GM18861 (cell line): ENCODE results near the gene KANSL1L.
"Not testable (repeated sequence)": the region's sequence is repeated elsewhere in the genome, so short reads cannot be mapped to it uniquely, and the experiment has no call there.

Experiments
- ATAC-seq: cut with Tn5 transposase; IDR thresholded peaks from one replicate; pipeline ENCODE4 v1.9.1; 2021; ENCODE audit not compliant: unreplicated experiment

The KANSL1L gene

DNA sequence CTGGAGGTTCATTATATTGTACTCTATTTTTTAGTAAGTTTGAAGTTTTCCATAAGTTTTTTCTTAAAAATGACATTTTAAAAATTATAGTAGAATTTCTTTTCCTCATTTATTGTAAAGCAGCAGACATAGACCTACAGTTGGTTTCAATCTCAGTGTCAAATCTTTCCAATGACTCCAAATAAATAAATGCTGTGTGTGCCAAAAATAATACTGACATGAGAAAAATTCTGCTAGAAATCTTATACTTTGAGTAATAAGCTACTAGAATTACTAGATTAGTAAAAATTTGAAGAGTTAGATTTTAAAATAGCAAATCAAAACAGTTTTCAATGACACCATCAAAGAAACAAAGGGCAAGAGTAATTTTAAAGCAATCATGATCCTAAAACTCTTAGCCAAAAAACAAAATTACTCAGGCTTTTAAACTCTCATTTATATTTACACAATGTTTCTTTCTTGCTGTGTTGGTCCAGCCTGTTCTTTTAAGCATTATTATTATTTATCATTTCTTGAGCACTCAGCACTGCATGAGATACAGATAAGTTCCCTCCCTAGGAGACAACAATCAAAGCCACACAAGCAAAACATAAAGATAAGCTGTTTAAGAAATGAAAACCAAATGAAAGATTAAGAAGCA is 8.3 kb upstream of the KANSL1L start:
- ATAC-seq = no peak

DNA sequence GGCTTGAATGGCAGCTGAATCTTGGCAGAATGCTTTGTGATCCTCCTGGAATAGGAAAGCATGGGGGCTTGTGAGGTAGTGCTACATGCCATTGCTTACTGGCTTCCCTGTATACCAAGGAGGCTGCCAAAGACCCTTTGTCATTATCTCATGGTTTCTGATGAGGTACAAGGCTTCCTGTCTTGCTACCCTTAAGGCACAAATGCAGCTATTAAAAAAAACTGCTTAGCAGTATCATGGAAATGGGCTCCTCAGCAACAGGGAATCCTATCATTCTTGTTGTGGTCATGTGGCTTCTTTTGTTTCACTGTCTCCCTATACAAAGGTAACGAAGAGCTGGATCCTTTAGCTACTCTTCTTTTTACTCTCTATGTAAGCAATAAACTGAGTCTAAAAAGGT is 6.6 kb upstream of the KANSL1L start:
- no peak for ATAC-seq

DNA sequence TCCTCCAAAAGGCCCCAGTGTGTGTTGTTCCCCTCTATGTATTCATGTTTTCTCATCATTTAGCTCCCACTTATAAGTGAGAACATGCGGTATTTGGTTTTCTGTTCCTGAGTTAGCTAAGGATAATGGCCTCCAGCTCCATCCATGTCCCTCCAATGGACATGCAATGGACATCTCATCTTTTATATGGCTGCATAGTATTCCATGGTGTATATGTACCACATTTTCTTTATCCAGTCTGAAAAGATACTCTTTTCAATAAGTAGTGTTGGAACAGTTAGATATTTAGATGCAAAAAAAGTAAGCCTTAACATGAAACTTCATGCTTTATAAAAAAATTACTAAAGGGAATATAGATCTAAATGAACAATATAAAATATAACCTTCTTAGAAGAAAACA is 5.9 kb upstream of the KANSL1L start:
- ATAC-seq = not testable (repeated sequence)

DNA sequence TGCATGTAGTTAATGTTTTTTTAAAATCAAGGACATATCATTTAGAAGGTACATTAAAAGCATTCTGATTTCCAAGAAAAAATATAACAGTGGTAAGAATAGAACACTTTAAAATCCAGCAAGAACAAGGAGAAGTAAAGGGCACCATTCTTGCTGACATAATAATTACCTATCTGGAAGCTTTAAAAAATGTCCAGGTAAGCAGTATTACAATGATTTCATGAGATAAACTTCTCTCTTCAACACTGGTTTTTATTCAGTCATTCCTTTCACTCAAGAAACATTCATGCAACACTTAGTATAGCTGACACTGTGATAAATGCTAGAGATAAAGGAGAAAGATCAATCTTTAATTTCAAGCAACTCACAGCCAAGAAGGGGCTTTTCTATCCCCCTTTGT is 2.9 kb upstream of the KANSL1L start:
- no peak for ATAC-seq

DNA sequence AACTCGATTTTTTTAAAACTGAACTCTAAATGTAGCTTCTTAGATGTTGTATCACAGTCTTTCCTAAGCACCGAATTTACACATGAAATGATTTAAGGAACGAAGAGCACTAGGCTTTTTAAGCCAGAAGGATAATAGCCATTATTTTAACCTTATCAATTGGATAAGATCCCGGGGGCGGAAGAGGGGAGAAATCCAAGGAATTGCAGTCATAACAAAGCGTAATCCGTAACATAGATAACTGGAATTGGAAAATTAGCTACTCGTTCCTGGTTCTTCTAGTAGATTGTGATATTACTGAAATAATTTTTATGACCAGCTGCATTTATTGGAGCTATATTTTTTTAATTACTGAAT is 988 bp upstream of the KANSL1L start:
- ATAC-seq = no peak

DNA sequence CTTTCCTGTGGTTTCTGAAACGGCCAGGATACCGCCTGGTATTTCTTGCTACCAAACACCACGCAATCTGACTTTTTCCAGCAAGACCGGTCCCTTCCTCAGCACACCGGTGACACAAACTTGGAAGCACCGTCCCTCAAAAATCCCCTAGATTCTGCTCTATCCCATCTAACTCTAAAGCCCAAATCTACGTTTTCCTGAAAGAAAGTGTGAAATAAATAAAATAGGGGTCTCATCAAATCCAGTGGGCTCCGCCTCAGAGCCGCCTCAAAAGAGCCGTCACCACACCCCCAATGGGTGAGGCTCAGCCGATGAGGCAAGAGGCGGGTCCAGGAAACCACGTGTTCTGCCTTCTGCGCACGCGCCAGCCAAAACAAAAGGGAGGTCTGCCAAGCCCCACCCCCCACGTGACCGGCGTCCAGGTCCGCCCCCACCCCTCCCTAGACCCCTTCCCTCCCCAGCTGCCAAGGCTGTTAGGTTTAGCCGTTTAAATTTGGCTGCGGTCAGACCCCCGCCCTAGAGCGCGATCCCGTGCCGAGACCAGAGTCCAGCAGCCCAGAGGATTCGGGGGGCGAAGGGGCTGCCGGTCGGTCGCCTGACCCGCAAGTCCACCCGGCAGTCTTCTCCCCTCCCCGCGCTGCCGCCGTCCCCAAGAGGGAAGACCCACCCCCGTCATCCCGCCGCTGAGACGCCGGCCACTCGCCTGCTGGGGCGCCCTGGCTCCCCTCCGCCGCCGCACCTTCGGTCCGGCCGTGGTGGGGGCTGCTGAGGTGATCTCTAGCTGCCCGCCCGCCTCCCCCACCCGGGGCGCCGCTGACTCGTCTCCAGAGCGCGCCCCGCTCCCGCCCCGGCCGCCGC is 534 bp downstream of the KANSL1L start:
- peak; percentile 58 for ATAC-seq

DNA sequence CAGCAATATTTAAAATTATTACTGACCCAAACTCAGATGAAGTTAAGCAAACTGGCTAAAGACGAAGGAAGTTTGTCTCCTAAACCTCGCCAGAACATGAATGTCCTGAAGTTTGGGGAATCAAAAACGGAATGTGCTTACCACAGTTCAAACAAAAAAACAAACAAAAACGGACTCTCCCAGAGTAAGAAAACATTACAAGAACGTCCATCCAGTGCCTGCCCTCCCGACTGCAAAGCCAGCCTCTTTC is 1.1 kb downstream of the KANSL1L start:
- ATAC-seq = no peak

DNA sequence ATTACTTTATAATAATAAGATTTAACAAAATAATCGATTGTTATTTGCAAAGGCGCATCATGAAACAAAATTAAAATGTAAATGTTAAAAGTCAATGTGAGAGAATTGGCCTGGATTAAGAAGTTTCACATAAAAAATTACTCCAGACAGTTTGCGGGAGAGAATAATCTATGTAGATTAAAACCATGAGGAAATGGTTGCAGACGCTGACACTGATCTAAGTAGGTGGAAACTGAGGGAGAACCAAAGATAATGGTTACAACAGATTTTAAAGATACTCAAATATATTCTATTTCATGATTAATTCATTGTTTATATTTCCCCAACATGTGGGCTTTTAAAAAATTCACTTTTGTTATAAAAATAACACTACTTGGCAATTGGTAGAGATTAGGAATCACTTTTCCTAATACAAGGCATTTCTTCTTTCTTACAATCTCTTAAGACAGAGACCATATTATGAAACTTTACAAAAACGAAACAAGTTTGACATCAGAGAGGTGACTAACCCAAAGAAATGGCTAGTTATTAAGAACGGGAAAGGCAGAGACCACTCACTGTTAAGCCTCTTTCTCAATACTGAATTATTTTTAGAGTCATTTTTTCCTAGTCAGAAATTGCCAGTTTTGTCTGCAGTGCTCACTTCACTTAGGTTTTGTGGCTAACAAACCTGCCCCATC is 1.6 kb downstream of the KANSL1L start:
- ATAC-seq = peak; percentile 38

DNA sequence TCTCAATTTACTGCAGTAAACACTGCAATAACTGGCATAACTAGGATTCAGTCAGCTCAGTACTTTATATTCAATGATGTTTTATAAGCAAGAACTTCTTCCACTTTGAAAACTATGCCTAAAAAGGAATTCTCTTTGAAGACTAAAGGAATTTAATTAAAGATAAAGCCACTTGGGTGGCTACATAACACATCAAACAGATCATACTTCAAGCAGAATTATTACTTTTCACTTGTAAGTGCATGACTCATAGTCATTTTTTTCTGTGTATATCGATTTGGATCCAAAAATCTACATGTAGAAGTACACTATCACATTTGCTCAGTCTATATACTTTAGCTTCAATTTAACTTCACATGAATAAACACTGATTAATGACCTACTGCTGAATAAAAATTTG is 4.0 kb downstream of the KANSL1L start:
- no peak for ATAC-seq

DNA sequence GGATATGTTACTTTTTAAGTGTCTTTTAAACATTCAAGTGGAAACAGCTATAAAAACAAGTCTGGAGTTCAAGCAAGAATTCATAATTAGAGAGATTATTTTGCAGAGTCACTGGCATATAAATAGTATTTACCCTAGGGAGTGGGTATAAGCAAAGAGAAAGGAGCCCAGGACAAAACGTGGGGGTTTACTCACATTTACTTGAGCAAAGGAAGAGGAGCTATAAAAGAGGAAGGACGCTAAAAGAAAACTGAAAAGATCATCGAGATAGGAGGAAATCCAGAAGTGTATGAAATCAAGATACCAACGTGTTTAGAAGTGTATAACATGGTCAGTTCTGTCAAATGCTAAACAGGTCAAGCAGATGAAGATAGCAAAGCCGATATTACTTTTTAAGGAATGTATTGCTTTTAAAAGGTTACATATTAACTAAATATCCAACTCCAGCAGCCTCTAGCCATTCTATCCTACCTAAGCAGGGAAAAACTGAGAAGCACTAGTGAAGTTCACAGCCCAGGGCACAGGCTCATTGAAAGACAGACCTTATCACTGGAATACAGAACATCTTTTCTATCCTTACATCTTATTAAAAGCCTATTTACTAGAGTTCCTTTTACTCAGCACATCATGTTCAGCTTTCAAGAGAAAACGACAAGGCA is 8.6 kb downstream of the KANSL1L start:
- ATAC-seq = no peak

DNA sequence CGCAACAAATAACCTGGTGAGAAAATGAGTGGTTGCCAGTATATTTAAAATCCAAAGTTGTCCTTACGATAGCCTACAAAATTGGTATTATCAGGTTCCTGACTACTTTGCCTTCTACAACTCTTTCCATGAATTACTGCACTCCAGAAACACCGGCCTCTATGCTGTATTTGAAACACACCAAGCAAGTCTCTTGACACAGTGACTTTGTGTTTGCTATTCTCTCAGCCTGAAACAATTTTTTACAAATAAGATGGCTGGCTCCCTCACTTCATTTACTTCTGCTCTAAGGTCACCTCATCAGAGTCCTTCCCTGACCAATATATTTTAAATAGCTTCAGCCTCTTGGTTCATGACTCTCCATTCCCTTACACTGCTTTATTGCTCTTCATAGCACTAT is 12.2 kb downstream of the KANSL1L start:
- ATAC-seq = no peak

DNA sequence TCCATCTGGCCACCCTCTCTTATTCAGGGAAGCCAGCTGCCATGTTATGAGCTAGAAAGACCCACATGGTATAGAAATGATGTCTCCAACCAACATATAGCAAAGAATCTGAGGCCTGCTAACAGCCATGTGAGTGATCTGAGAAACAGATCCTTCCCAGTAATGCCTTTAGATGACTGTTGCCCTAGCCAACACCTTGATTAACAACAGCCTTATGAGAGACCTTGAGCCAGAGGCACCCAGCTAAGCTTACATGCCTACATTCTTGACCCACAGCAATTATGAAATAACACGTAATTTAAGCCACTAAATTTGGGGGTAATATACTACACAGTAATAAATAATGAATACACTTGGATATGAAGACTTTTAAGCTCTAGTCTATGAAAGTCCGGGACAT is 13.0 kb downstream of the KANSL1L start:
- ATAC-seq = no peak

DNA sequence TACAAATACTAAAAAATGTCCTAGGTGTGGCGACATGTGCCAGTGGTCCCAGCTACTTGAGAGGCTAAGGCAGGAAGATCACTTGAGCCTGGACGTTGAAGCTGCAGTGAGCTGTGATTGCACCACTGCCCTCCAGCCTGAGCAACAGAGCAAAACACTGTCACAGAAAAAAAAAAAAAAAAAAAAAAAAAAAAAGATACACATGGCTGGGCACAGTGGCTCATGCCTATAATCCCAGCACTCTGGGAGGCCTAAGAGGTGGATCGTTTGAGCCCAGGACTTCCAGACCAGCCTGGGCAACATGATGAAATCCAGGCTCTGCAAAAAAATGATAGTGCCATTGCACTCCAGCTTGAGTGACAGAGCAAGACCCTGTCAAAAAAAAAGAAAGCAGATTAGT is 13.7 kb downstream of the KANSL1L start:
- no peak for ATAC-seq

DNA sequence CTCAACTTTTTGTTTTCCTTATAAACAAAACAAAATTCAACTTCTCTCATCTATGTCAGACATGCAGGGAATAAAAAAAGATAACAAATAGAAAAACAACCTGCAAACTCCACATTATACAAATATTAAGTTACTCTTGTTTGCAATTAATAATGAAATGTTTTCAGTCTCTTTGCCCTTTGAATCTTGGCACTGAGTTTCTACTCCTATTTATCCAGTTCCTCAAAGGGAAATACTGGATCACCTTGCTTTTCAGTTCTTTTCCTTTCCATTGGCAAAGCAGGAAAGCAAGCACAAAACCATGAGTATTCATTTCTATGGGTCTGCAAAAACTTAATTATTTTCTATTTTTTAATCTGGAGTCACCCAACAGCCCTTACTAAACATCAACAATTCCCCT is 23.6 kb downstream of the KANSL1L start:
- ATAC-seq = no peak

DNA sequence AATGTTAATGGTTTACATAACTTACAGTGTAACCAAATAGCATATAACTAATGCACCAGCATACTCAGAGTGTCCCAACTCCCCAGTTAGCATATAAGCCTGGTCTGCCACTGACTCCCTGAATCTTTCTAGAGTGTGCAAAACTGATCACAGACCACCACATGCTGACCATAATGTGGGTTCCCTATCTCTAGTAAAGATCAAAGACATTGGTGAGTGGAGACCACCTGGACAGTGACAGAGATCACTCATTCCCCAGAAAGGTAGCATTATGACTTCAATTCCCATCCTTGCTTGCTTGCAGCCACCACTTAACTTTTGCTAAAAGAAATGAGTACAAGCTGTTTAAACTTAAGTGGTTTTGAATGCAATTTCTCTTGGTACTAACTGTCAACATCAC is 39.0 kb downstream of the KANSL1L start:
- ATAC-seq = no peak

DNA sequence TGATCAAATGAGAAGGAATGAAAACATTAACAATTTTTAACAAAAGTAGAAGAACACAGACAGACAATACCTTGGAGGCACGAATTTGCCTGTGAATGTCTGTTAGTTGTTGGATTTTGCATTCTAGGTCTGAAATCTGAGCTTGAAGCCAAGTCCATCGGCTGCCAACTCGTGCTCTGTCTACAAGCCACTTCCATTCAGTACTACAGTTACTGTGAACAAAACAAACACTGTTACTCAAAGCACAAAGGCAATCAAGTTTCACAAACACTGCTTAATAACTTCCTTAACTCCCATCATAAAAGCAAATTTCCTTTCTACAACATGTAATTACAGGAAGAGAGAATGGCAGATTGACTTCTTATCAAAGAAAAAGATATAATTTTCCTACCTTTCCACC is 42.2 kb downstream of the KANSL1L start:
- no peak for ATAC-seq

DNA sequence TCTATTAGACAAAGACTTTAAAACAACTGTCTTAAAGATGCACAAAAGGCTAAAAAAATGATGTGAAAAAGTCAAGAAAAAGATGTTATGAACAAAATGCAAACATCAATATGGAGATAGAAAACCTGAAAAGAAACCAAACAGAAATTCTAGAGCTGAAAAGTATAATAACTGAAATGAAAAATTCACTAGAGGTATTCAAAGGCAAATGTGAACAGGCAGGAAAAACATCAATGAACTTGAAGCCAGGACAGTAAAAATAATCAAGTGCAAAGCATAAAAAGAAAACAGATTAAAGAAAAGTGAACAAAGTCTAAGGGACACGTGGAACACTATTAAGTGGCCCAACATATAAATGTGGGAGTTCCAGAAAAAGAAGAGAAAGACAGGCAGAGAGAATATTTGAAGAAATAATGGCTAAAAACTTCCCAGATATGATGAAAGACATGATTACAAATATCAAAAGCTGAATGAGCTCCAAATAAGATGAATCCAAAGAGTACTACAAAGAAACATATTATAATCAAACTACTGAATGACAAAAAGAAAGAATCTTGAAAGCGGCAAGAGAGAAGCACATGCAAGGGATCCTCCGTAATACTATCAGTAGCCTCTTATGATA is 57.5 kb downstream of the KANSL1L start:
- ATAC-seq = no peak

DNA sequence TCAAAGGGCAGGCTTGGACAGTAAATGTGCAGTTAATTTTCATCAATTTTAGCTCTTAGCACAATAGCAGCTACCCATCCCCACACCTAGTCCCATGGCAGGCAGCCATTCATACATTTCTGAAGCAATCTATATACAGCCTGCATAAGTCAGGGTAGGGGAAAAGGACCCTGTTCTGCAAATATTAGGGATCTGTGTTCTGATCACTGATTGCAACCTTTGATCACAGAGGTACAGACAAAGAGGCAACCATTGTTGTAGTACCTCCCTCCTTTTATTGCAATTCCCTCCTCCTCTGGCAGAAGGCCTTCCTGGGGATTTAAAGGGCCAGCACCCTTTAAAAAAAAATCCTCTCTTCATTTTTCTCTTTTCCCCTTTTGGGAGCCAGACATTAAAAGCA is 58.3 kb downstream of the KANSL1L start:
- ATAC-seq = no peak

DNA sequence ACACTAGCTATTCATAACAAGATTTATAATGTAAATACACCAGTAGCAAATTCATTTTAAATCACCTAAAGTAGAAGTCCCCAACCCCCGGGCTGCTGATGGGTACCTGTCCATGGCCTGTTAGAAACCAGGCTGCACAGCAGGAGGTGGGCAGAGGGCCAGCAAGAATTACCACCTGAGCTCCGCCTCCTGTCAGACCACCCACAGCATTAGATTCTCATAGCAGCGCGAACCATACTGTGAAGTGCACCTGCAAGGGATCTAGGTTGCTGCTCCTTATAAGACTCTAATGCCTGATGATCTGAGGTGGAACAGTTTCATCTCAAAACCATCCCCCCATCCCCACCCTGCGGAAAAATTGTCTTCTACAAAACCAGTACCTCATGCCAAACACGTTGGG is 71.3 kb downstream of the KANSL1L start:
- no peak for ATAC-seq

DNA sequence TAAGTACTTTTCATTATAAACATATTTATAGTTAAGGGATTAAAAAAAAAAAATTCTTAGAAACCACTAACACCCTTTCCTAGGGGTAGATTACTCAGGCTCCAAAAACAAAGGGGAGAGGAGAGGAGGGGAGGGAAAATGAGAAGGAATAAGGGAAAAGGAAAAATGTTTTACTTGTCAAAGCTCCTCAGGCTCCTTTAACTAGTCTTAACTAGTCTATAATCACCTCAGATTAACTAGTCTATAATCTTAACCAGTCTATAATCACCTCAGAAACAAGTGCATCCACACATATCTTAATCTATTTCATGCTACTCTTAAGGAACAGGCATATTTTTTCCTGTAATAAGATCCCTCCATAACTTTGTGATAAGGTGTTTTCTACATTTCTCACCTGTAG is 76.4 kb downstream of the KANSL1L start:
- no peak for ATAC-seq

DNA sequence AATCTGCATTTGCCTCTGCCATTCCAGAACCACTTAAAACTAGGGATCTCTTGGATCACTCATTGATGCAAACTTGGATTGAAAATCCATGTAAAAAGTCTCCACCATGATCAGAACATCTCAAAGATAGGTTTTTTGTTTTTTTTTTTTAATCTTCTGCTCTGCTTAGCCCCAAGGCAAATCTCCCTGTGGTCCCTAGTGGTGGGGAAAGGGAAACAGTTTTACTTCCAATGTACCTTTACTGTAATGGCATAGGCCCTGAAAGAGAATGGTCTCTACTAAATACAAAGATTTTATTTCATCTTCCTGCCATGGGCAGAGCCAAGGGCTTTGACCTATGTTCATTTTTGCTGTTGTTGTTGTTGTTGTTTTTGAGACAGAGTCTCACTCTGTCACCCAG is 78.4 kb downstream of the KANSL1L start:
- no peak for ATAC-seq

DNA sequence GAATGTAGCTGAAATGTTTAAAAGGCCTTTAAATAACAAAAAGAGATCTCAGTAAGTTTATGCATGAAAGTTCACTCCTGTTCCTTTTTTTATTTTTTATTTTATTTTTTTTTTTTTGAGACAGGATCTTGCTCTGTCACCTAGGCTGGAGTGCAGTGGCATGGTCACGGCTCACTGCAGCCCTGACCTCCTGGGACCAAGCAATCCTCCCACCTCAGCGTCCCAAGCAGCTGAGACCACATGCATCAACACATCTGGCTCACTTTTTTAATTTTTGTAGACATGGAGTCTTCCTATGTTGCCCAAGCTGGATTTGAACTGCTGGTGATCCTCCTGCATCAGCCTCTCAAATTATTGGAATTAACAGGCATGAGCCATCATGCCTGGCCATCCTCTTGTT is 84.3 kb downstream of the KANSL1L start:
- ATAC-seq = peak; percentile 66
